ENCODE results near the gene NR6A1.

GRCh38 chr9:124594673-124595072, 176.4 kb downstream of the NR6A1 start:
- TF ChIP-seq ARNTL (CRISPR knock-in tag; IDR thresholded peaks at IDR 0.05; ENCODE audit: borderline replicate concordance, low read depth) (no peak), CSDC2 (CRISPR knock-in tag; IDR thresholded peaks at IDR 0.05) (no peak)
- TF ChIP-seq, protein P1, sequence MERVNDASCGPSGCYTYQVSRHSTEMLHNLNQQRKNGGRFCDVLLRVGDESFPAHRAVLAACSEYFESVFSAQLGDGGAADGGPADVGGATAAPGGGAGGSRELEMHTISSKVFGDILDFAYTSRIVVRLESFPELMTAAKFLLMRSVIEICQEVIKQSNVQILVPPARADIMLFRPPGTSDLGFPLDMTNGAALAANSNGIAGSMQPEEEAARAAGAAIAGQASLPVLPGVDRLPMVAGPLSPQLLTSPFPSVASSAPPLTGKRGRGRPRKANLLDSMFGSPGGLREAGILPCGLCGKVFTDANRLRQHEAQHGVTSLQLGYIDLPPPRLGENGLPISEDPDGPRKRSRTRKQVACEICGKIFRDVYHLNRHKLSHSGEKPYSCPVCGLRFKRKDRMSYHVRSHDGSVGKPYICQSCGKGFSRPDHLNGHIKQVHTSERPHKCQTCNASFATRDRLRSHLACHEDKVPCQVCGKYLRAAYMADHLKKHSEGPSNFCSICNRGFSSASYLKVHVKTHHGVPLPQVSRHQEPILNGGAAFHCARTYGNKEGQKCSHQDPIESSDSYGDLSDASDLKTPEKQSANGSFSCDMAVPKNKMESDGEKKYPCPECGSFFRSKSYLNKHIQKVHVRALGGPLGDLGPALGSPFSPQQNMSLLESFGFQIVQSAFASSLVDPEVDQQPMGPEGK (CRISPR knock-in tag; IDR thresholded peaks at IDR 0.05; ENCODE audit: borderline replicate concordance), result no peak
- TF ChIP-seq, protein P2, sequence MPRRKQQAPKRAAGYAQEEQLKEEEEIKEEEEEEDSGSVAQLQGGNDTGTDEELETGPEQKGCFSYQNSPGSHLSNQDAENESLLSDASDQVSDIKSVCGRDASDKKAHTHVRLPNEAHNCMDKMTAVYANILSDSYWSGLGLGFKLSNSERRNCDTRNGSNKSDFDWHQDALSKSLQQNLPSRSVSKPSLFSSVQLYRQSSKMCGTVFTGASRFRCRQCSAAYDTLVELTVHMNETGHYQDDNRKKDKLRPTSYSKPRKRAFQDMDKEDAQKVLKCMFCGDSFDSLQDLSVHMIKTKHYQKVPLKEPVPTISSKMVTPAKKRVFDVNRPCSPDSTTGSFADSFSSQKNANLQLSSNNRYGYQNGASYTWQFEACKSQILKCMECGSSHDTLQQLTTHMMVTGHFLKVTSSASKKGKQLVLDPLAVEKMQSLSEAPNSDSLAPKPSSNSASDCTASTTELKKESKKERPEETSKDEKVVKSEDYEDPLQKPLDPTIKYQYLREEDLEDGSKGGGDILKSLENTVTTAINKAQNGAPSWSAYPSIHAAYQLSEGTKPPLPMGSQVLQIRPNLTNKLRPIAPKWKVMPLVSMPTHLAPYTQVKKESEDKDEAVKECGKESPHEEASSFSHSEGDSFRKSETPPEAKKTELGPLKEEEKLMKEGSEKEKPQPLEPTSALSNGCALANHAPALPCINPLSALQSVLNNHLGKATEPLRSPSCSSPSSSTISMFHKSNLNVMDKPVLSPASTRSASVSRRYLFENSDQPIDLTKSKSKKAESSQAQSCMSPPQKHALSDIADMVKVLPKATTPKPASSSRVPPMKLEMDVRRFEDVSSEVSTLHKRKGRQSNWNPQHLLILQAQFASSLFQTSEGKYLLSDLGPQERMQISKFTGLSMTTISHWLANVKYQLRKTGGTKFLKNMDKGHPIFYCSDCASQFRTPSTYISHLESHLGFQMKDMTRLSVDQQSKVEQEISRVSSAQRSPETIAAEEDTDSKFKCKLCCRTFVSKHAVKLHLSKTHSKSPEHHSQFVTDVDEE (CRISPR knock-in tag; IDR thresholded peaks at IDR 0.05), result no peak

All from SK-N-SH treated with all-trans-retinoic acid at 6 μM for 48 hours (cell line).